Stimulated activated CD4-positive, alpha-beta T cell treated with anti-CD3 and anti-CD28 coated beads, Interleukin-12 subunit alpha, Interleukin-12 subunit beta, amount 100 ng/mL, for 4 hours (primary cell): ENCODE measurements around the gene GPC6.
A peak's percentile ranks its signal among the peaks of the same experiment; 100 is the strongest.

Source experiments
- DNase-seq: peaks from one replicate; pipeline ENCODE4 v3.0.0-alpha.2; 2020

GPC6 gene

DNA sequence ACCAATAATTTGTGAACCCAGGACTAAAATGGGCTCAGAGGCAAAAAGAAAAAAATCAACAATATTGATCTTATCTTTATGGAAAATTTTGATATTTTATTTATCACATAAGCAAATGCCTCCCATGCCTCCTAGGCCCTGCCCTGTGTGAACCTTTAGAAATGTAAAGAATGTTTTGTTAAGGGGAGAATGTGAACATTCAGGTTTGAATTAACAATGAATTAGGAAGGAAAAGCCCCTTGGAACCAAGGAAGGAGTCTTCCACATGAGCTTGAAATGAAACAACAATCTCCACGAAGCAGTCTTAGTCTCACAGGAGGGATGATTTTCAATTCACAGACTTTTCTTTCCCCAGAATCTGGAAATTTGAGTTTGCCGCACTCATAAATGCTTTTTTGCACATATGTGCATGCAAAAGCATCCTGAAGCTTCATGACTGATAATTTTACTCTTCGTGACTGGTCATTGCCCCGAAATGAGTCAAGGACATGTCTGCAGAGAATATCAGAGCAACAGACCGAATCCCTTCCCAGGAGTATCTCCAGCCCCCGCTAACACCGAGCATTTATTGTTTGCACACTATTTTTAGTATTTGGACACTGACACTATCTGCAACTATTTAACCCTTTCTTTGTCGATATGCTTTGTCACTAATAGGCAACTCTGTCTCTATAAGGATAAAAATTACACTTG, 1117.7 kb downstream of the GPC6 start:
- DNase-seq: no peak

DNA sequence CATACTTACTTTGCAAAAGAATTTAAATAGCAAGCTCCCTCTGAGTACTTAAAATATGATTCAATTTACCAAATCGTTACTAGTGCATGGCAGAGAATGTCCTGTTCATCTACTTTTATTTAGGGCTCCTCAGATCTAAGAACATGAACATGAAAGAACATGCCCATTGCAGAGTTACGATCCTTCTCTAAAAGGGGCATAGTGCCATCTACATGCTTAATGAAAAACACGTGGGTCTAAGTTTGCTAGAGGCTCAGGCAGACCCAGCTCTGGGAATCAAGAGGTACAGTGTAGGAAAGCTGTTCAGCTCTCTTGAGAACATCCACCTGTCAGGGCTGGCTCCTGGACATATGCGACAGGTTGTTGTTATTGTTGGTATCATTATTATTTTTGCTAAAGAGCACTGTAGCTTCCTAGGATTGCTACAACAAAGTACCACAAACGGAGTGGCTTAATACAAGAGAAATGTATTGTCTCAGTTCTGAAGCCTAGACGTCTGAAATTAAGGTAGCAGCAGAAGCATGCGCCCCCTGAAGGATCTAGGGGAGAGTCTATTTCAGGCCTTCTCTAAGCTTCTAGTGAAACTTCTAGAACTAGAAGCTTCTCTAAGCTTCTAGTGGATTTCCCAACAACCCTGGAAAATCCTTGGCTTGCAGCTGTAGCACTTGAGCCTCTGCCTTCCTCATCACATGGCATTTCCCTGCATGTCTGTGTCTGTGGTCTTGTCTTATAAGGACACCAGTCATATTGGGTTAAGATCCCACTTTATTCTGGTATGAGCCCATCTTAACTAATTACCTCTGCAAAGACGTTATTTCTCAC, 1119.0 kb downstream of the GPC6 start:
- DNase-seq: no peak

DNA sequence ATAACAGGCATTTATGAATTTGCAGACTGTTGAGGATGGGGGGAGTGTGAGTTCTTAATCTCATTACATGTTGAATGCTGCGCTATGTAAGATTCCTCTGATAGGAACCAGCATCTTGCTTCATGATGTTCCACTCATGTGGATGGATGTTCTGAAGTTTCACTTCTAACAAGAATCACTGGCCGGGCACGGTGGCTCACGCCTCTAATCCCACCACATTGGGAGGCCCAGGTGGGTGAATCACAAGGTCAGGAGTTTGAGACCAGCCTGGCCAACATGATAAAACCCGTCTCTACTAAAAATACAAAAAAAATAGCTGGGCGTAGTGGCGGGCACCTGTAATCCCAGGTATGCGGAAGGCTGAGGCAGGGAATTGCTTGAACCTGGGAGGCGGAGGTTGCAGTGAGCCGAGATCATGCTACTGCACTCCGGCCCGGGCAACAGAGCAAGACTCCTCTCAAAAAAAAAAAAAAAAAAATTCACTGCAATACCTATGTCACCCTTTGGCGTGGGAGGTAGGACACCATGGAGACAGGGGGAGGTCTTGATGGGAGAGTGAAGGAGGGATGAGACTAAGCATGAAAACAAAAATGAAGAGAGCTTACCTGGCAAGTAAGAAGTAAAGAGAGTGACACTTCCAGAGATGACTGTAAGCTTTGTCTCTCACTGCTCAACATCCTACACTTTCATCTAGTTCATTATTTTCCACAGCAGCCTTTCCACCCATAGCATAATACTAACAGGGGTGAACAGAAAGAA, 1119.8 kb downstream of the GPC6 start:
- peak; percentile 24 for DNase-seq

DNA sequence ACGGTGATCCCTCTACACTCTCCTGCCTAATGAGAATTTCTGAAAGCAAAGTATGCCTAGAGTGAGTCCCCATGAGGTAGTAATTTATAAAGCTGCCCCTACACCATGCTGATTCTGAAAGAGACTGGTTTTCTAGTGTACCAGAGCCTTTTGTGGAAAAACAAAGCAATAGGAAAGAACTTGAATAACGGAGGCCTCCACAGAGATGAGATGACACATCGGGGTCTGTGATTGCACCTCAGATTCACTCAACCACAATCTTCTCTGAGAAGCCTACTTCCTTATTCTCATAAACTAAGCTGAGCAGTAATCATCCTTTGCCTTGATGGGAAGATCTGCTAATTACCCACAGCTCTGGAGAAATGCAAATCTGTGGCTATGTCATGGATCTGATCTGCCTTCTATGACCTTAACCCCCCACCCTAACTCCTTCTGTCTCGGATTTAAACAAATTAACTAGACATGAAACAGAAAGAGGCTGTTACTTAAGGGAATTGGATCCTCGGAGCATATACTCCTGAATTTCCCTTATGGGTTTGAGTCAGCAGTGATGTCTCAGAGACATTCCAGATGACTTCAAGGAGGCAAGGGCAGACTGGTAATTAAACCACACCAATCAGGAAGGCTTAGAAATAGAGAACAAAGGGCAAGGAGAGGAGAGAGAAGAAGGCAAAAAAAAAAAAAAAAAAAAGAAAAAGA, 1124.8 kb downstream of the GPC6 start:
- DNase-seq: no peak

DNA sequence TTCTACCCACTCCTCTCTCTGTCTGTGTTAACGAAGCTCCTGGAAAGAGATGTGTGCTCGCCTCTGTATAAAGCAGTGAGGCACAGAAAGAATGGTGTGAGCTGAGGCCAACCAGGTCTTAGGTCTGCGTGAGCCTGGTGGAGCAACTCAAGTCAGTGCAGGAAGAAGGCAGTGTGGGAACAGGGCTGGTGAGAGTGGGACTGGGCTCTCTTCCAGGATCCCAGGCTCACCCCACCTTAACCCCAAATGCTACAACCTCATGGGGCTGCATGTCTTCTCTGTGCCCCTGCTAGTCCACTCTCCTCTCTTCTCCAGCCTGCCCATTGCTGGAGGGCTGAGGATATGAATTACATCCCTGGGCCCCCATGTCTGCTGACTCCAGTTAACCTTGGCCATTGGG, 1125.5 kb downstream of the GPC6 start:
- DNase-seq: no peak

DNA sequence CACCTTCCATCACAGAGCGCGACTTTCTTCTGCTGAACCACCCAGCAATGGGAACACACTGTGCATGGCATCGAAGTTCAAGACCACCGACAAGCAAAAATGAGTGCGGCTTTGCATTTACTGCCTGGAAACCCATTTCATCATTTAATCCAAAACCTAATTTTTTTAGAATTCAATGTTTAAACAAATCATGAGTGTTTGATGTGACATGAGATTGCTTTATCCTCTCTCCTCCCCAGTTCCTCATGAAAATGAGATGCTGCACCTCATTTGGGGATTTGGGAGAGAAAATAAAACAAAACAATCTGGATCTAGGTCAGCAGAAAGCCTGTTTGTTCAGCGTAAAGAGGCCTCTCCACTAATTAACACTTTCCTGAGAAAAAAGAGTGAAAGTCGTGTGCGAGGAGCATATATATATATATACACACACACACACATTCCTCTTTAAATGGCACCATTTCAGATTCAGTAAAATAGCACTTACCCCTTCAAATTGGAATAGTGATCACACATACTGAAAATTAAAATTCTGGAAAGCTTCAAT, 1126.6 kb downstream of the GPC6 start:
- DNase-seq: no peak

DNA sequence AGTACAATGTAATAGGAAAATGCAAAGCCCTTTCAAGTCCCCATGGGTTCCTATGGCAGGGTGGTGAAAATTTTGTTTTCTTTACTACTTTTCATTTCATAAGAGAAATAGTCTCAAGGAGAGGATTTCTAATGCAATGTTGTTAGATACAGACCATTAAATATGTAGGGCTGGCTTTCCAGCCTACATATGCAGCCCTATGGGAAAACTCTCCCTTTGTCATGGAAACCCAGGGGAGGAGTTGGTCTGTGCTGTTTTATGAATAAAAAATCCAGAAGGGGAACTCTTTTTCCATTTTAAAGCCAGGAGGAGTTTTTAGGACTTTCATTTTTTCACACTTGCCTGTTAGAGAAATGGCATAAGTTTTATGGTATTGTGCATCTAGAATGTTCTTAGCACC, 1133.3 kb downstream of the GPC6 start:
- DNase-seq: no peak

DNA sequence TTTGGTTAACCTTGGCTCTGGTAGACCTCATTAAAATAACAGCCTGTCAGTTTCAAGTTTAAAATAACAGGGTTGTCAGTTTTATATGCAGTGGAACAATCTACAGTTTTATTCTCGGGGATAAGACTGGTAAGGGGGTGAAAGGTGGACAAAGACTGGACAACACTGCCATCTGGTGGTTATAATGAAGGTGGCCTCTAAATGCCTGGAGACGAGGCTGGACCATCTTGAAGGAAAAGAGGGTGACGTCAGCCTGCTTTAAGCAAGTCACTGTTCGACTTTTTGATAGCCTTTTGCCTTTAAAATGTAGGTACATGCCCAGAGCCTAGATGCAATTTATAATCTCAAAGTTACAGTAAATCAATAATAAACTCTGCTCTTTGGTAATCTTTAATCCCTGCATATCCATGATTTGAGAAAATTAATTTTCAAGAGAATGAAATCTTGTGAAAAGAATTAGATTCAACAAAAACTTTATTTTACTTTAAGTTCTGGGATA, 1135.9 kb downstream of the GPC6 start:
- peak; percentile 45 for DNase-seq

DNA sequence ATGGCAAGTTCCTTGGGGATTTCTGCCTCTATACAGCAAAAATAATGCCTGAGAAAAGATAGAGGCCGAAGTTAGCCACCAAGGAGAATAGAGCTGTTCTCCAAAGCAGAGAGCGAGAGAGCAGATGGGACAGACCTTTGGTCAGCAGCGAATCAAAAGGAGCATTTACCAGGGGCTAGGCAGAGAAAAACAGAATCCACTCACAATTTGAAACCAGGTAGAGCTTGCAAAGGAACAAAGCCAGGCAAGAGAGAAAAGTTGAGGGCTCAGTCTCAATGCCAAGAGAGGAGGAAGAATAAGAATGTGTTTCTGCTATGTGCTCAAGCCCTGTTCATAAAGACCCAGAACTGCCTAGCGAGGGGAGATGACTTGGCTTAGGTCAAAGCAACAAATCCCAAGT, 1140.1 kb downstream of the GPC6 start:
- DNase-seq: no peak

DNA sequence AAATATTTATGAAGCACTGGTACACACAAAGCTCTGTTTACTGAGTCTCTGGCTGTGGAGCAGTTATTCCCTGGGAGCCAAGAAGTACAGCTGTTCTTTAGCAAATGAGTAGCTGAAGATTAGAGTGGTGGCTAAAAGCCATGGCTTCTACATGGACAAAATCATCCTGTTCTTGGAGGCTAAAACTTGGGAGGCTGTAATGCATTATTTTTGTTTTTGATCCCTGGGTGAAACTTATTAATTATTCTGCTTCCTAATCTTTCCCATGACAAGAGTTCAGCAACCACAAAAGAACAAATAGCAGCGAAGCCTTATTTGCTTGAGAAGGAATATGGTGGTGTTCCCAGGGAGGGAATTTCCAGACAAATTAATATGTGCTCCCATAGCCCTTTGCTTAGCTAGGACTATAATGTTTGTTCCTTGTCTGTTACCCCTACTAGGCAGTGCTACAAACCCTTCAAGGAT, 1143.4 kb downstream of the GPC6 start:
- DNase-seq: no peak

DNA sequence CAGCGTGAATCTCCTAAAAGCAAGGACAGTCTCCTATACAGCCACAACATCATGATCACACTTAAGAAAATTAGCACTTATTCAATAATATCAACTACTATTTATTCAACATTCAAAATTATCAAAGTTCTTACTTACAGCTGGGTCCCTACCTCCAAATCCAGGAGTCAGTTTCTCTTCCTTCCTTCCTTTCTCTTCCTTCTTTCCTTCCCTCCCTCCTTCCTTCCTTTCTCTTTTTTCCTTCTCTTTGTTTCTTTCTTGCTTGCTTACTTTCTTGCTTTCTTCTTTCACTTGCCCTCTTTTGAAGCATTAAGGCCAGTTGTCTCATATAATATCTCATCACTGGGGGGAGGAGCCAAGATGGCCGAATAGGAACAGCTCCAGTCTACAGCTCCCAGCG, 1145.2 kb downstream of the GPC6 start:
- DNase-seq: no peak

DNA sequence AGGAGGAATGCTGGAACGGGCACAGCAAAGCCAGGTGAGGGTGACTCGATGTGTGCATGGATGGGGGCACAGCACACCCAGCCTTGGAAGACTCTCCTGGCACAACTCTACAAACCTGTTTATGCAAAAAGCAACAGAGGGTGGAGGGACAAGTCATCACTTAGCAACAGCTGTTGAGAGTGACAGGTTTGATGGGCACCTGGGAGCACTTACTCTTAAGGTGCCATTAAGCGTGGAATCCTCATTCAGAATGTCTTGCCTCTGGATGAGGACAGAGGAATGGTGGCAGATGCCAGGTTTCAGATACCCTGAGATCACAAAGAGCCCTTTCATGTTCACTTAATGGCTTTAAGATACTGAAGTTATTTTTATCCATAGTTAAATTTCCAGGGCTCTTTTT, 1155.9 kb downstream of the GPC6 start:
- no peak for DNase-seq

DNA sequence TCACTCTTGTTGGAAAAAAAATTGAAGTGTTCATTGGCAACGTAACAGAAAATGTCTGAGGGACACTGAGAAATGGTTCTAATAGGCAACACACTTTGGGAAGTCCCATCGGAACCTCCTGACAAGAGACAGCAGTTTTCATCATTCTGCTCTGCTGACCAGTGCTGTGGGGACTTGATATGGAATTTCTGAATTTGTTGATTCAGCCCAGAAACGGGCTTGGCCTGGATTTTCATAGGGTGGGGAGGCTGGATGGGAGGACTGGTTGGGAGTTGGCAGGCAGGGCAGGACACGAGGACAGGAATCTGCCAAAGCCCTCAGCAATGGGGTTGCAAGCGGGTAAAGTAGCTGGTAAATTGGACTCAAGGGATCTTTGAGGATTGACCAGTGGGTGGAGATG, 1156.4 kb downstream of the GPC6 start:
- DNase-seq: no peak

DNA sequence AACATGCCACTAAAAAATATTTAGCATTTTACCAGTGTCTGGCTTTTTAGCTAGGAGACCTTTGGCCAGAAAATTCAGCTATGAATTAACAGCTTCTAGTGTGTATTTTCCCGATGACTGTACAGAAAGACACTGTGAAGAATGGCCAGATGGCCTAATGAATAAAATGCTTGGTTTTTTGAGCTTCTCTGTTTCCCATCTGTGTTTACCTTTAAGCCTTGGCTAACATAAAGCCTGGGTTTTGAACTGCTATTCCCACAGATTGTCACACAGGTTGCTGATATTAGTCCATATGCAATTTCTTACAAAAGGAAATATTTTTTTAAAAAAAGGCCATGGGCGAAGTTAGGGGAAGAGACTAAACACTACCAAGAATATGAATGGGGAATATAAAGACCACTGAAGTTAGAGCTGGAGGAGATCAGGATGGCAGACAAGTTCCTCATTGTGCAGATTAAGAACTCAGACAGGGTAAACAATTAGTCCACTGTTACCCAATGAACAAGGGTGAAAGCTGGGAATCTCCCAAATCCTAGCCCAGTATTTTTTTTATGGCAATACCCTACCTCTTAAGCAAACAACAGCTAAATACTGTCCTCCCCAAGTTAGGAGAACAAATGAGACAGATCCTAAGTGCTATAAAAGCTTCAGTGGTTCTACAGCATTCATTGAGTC, 1157.8 kb downstream of the GPC6 start:
- no peak for DNase-seq

DNA sequence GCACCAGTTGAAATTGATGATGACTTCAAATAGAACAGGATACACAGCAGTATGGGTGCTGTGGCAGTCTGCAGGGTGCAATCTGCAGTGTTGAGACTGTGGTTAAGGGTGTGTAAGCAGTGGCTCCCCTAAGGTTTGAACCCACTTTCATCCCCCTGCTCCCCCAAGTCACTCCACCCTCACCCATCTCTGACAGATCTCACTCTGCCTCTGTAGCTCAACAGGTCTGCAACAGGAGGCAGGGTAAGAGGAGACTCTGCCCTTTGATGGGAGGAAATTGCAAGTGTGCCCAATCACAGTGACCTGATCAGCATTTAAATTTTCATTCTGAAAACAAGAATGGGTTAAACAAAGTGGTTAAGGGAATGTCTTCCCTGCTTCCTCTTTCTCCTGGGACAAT, 1160.4 kb downstream of the GPC6 start:
- no peak for DNase-seq

DNA sequence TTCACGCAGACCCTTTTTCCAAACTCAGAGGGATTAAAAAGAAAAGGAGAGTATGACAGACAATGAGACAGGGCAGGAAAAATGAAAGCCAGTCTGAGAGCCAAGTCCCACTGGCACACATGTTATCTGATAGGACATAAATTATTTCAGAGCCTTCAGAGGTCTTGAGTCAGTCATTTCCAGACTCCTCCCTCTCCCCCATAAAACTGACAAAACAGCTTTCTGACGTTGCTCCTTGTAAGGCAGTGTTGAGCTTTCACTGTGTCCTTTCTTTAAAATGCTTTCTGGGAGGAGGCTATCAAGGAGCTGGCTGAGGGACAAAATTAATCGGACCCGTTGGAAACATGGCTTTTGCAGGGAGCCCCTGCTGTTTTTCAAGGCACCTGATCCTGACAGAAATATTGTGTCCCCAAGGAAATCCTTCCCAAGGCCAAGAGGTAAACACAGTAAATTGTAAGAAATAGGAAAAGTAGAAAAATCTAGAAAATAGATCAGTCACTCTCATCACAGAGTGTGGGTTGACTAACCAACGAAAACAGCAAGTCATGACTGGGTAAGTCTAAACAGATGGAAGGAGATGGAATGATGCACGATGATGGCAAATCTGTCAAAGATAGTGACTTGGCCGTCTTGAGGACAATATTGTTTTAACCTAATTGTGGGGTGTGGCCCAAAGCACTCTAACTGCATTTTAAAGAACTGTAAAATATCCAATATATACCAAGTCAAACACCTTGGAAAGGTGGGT, 1163.2 kb downstream of the GPC6 start:
- no peak for DNase-seq

DNA sequence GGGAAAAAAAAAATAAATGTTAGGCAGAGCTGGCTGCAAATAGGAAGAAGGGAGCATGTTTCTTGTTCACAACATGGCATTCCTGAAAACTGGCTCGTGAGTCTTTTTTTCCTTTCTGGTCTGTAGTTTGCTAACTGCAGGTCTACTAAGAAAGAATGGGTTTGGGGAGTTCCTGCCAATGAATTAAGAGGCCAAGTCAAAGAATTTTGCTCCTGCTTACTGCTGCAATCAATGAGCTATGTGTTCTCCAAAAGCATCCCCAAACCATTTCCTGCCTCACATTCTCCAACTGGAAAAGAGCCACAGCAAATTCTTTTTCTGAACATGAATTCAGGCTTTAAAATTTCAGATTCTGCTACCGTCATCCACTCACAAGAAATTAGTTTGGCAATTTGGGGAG, 1164.3 kb downstream of the GPC6 start:
- DNase-seq: no peak

DNA sequence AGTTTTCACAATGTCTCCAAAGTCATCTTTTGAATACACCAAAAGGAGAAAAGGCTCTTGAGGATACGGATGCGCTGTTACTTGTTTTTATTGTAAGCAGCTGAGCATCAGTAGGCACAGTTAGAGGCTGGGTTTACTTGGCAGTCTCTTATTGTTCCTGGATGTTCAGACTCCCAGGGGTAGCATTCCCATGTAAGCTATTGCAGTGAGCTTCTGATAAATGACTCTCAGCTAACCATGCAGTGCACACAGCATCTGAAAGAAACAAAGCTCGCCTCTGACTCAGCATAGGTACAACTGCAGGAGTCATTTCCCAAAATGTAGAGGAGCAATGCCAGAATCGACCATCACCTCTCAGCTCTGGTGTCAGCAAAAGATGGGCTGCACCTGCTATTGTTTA, 1168.1 kb downstream of the GPC6 start:
- no peak for DNase-seq

DNA sequence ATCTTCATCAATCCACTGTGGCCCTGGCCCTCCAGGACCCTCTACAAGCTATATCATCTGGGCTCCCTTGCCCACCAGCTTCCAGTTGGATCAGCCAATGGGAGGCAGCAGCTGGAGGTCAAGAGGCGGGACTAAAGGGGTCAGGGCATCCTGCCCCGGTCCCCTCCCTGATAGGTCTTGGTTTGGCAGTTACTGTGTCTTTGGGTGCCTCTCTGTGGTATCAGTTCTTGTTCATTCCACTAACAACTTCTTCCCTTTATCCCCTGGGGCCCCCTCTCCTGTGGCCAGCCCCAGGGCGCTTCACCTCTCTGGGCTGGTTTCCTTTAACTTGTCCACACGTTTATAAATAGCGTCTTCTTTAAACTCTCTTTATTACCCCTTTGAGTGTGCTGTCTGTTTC, 1169.3 kb downstream of the GPC6 start:
- DNase-seq: no peak

DNA sequence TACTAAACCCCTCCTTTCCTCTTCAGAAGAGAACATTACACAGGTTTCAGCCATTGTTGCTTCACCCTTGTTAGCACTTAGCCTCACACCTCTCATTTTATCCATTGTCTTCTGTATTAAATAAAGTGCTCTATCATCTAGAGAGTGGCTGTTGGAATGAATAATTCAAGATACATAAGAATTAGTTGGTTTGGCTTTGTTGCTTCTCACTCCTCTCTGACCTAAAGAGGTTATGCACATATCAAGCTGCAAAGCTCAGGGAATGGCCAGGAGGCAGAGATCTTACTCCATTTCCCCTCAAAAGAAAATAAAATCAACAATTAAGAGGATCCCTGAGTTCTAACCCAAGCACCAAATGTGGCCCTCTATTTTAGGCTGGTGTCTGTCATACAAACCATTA, 1173.2 kb downstream of the GPC6 start:
- no peak for DNase-seq

DNA sequence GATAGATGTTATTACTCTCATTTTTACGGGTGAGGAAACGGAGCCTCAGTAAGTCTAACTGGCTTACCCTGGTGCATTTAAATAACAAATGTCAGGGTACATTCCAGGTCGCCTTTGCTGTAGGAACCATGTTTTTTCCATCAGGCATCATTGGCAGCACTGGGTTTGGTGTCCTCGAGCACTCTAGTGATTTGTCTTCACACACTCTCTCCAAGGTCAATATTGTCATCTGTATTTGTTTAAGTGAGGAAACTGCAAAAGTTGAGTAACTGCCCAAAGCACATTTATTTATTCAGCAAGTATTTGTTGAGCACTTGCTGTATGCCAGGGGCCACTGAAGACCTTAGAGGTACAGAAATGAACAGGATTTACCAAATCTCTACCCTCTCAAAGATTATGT, 1174.3 kb downstream of the GPC6 start:
- DNase-seq: no peak
